ENCODE results near the gene CDADC1. TPM values are rescaled to one million over a fixed set of nuclear protein-coding genes. Genes with fewer than 3 reads are reported as not detected.

The CDADC1 gene
- polyA plus RNA-seq, 3 donors = 3.5 to 6.4 (median 5.2) TPM

DNA sequence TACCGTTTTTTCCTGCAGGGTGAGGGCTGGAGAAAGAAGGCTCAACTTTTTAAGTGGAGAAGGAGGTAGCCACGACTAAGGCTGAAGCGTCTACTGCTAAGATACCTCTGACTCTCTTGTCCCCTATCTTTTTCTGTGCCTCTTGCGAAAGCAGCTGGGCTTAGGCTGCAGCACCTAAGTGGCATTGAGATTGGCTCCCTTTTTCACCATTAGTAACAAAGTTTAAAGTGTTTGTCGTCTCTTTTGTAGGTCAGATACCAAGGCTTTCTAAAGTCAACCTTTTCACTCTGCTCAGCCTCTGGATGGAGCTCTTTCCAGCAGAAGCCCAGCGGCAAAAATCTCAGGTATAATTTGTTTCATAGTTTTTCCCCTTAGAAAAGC is 887 bp downstream of the CDADC1 start:
- Mint-ChIP-seq H3K27ac (peak overlapping the region; percentile 98 to 100 (median 99)), H3K4me1 (peaks cover 31% of the 10 kb centered on the region), H3K27me3 (ENCODE audit: low read depth in 3 of 3) (peaks cover 0 to 4% (median 0%) of the 10 kb centered on the region in 3 donors), H3K9me3 (no peaks in the 10 kb centered on the region), H3K36me3 (peaks cover 15 to 20% of the 10 kb centered on the region in 2 donors), H3K4me3 (peak overlapping the region; percentile 99)
- Histone ChIP-seq H4K20me1 (ENCODE audit: insufficient read depth, low read length) (no peaks in the 10 kb centered on the region), H3K9me3 (replicated peaks in 1 of 2; ENCODE audit: control insufficient read depth in 1 of 2, insufficient read depth in 1 of 2, low read length in 2 of 2) (no peaks in the 10 kb centered on the region), H3K9ac (ENCODE audit: insufficient read depth, low read length, poor library complexity, severe bottlenecking) (peak overlapping the region; percentile 93), H3K4me3 (replicated peaks in 1 of 3; ENCODE audit: low read depth in 2 of 3, low read length in 3 of 3) (peak overlapping the region; percentile 56 to 91 (median 74)), H3K4me1 (ENCODE audit: control insufficient read depth in 1 of 2, insufficient read depth in 2 of 2, low read length in 2 of 2) (peaks cover 19 to 23% of the 10 kb centered on the region in 2 donors), H3K36me3 (replicated peaks in 1 of 2; ENCODE audit: control insufficient read depth in 1 of 2, insufficient read depth in 2 of 2, low read length in 2 of 2) (peaks cover 4 to 5% of the 10 kb centered on the region in 2 donors), H3K27me3 (ENCODE audit: control insufficient read depth in 2 of 2, insufficient read depth in 2 of 2, low read length in 2 of 2) (no peaks in the 10 kb centered on the region), H3K27ac (ENCODE audit: low read depth in 1 of 2, low read length in 2 of 2) (peak overlapping the region; percentile 86 to 97), H3K4me2 (replicated peaks; ENCODE audit: extremely low read depth, low read length, poor library complexity, severe bottlenecking) (peak overlapping the region; percentile 93), H2AFZ (ENCODE audit: insufficient read depth, low read depth, low read length, poor library complexity, severe bottlenecking) (peak overlapping the region; percentile 79), H3K79me2 (ENCODE audit: insufficient read depth, low read length) (peaks cover 50% of the 10 kb centered on the region)
- no peak for DNase-seq
- TF ChIP-seq, protein P1, sequence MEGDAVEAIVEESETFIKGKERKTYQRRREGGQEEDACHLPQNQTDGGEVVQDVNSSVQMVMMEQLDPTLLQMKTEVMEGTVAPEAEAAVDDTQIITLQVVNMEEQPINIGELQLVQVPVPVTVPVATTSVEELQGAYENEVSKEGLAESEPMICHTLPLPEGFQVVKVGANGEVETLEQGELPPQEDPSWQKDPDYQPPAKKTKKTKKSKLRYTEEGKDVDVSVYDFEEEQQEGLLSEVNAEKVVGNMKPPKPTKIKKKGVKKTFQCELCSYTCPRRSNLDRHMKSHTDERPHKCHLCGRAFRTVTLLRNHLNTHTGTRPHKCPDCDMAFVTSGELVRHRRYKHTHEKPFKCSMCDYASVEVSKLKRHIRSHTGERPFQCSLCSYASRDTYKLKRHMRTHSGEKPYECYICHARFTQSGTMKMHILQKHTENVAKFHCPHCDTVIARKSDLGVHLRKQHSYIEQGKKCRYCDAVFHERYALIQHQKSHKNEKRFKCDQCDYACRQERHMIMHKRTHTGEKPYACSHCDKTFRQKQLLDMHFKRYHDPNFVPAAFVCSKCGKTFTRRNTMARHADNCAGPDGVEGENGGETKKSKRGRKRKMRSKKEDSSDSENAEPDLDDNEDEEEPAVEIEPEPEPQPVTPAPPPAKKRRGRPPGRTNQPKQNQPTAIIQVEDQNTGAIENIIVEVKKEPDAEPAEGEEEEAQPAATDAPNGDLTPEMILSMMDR (IDR thresholded peaks at IDR 0.05) = no peak
- WGBS (ENCODE audit: insufficient coverage) = 0% methylated on average over 2 of the region's 6 CpGs
- intact Hi-C loops (cut with micrococcal nuclease) = loop anchor here in 1 of 2 donors (10.0 kb wide), 1 partner anchor 196 kb away; the partner anchor contains the start of genes CAB39L and SETDB2

DNA sequence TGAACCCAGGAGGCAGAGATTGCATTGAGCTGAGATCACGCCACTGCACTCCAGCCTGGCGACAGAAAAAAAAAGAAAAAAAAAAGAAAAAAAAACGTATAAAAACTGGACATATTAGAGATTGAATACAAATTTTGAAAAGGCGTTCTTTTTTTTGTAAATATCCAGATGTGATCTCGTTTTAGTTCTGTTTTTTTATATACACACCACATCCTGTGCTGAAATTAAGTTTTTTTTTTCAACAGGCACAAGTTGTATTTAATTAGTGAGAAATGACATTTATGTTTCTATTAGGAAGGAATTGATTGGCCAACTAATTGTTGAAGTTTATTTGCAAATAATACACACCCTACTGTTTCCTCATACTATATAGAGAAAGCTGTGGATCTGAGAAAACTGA is 3.6 kb downstream of the CDADC1 start:
- H3K79me2 ChIP-seq (ENCODE audit: insufficient read depth, low read length) = peaks cover 58% of the 10 kb centered on the region
- Mint-ChIP-seq H3K27me3 (ENCODE audit: low read depth in 3 of 3) (peaks cover 0 to 1% (median 0%) of the 10 kb centered on the region in 3 donors), H3K4me3 (no peak overlapping the region), H3K36me3 (peaks cover 32 to 45% of the 10 kb centered on the region in 2 donors), H3K4me1 (peaks cover 34% of the 10 kb centered on the region), H3K27ac (no peak overlapping the region), H3K9me3 (no peaks in the 10 kb centered on the region)
- intact Hi-C loops (cut with micrococcal nuclease) = no loop called here
- H3K4me2 ChIP-seq (replicated peaks; ENCODE audit: extremely low read depth, low read length, poor library complexity, severe bottlenecking) = no peak overlapping the region
- no peak overlapping the region for H3K4me3 ChIP-seq (replicated peaks in 1 of 3; ENCODE audit: low read depth in 2 of 3, low read length in 3 of 3)
- H3K9ac ChIP-seq (ENCODE audit: insufficient read depth, low read length, poor library complexity, severe bottlenecking) = no peak overlapping the region
- TF ChIP-seq, protein P1 (IDR thresholded peaks at IDR 0.05) = no peak
- H3K27ac ChIP-seq (ENCODE audit: low read depth in 1 of 2, low read length in 2 of 2) = peak overlapping the region in 1 of 2 donors; percentile 43
- peaks cover 21 to 26% of the 10 kb centered on the region in 2 donors for H3K36me3 ChIP-seq (replicated peaks in 1 of 2; ENCODE audit: control insufficient read depth in 1 of 2, insufficient read depth in 2 of 2, low read length in 2 of 2)
- H4K20me1 ChIP-seq (ENCODE audit: insufficient read depth, low read length) = no peaks in the 10 kb centered on the region
- no peak for DNase-seq
- no peaks in the 10 kb centered on the region for H3K9me3 ChIP-seq (replicated peaks in 1 of 2; ENCODE audit: control insufficient read depth in 1 of 2, insufficient read depth in 1 of 2, low read length in 2 of 2)
- no peaks in the 10 kb centered on the region for H3K27me3 ChIP-seq (ENCODE audit: control insufficient read depth in 2 of 2, insufficient read depth in 2 of 2, low read length in 2 of 2)
- H2AFZ ChIP-seq (ENCODE audit: insufficient read depth, low read depth, low read length, poor library complexity, severe bottlenecking) = no peak overlapping the region
- WGBS (ENCODE audit: insufficient coverage) = 31% methylated on average over 2 of the region's 5 CpGs
- H3K4me1 ChIP-seq (ENCODE audit: control insufficient read depth in 1 of 2, insufficient read depth in 2 of 2, low read length in 2 of 2) = peaks cover 19 to 23% of the 10 kb centered on the region in 2 donors
